ACC112 (cell line): ENCODE data around the gene SPATA13.

Source experiments
- H2AFZ ChIP-seq: fragments of 200-600 bp; sonication (generic); one replicate; pipeline ENCODE4 v1.6.0; 2017; ENCODE audit warnings: antibody characterized with exemption, low read length; ENCODE audit not compliant: unreplicated experiment
- H3K27ac ChIP-seq: fragments of 200-600 bp; sonication (generic); 2 replicates; pipeline ENCODE4 v1.5.1; 2014; ENCODE audit warnings: low read depth, mild to moderate bottlenecking, antibody characterized with exemption, low read length, moderate library complexity
- H3K27me3 ChIP-seq: fragments of 200-600 bp; sonication (generic); 2 replicates; pipeline ENCODE4 v1.6.1; 2014; ENCODE audit warnings: mild to moderate bottlenecking, antibody characterized with exemption, low read length, moderate library complexity, mixed read lengths; ENCODE audit not compliant: insufficient read depth
- H3K36me3 ChIP-seq: fragments of 200-600 bp; sonication (generic); 2 replicates; pipeline ENCODE4 v1.6.1; 2016; ENCODE audit warnings: mild to moderate bottlenecking, antibody characterized with exemption, low read length, moderate library complexity, mixed read lengths; ENCODE audit not compliant: insufficient read depth
- H3K4me1 ChIP-seq: fragments of 200-600 bp; sonication (generic); one replicate; pipeline ENCODE4 v1.6.1; 2016; ENCODE audit warnings: low read length, mixed read lengths; ENCODE audit not compliant: insufficient read depth, unreplicated experiment, control insufficient read depth
- H3K4me3 ChIP-seq: fragments of 200-600 bp; sonication (generic); 2 replicates; pipeline ENCODE4 v1.5.1; 2014; ENCODE audit warnings: mild to moderate bottlenecking, low read depth, low read length
- H3K79me2 ChIP-seq: fragments of 200-600 bp; sonication (generic); one replicate; pipeline ENCODE4 v1.6.0; 2016; ENCODE audit warnings: low read length; ENCODE audit not compliant: control insufficient read depth, unreplicated experiment, insufficient read depth

The SPATA13 gene

GRCh38 chr13:24269821-24270220, 109.3 kb downstream of the SPATA13 start:
- H3K36me3 ChIP-seq, result no peaks in the 10 kb centered on the region
- H3K27me3 ChIP-seq, result no peaks in the 10 kb centered on the region
- H2AFZ ChIP-seq, result no peak overlapping the region
- H3K4me1 ChIP-seq, result peaks cover 24% of the 10 kb centered on the region
- H3K27ac ChIP-seq, result no peak overlapping the region
- H3K4me3 ChIP-seq, result no peak overlapping the region
- H3K79me2 ChIP-seq, result no peaks in the 10 kb centered on the region

GRCh38 chr13:24270639-24271141, 110.2 kb downstream of the SPATA13 start:
- Histone ChIP-seq H2AFZ (peak overlapping the region; percentile 93), H3K4me3 (peak overlapping the region; percentile 79)

GRCh38 chr13:24271231-24271600, 110.7 kb downstream of the SPATA13 start:
- H2AFZ ChIP-seq, result peak overlapping the region; percentile 93
- H3K27me3 ChIP-seq, result no peaks in the 10 kb centered on the region
- H3K27ac ChIP-seq, result peak overlapping the region; percentile 53
- H3K4me3 ChIP-seq, result peak overlapping the region; percentile 79
- H3K79me2 ChIP-seq, result no peaks in the 10 kb centered on the region
- peaks cover 24% of the 10 kb centered on the region for H3K4me1 ChIP-seq
- no peaks in the 10 kb centered on the region for H3K36me3 ChIP-seq

More at GRCh38 chr13:24270639-24271141, 110.2 kb downstream of the SPATA13 start:
- Histone ChIP-seq H3K79me2 (no peaks in the 10 kb centered on the region), H3K27ac (peak overlapping the region; percentile 53), H3K27me3 (no peaks in the 10 kb centered on the region), H3K4me1 (peaks cover 24% of the 10 kb centered on the region), H3K36me3 (no peaks in the 10 kb centered on the region)

GRCh38 chr13:24271601-24272451, 111.3 kb downstream of the SPATA13 start:
- Histone ChIP-seq H3K36me3 (no peaks in the 10 kb centered on the region), H3K4me3 (peak overlapping the region; percentile 79), H2AFZ (peak overlapping the region; percentile 93), H3K27ac (peak overlapping the region; percentile 53), H3K4me1 (peaks cover 24% of the 10 kb centered on the region), H3K79me2 (no peaks in the 10 kb centered on the region), H3K27me3 (no peaks in the 10 kb centered on the region)

- H3K4me3 ChIP-seq, result peak overlapping the region; percentile 79
- no peaks in the 10 kb centered on the region for H3K27me3 ChIP-seq
- H2AFZ ChIP-seq, result peak overlapping the region; percentile 93
- H3K79me2 ChIP-seq, result no peaks in the 10 kb centered on the region
- H3K36me3 ChIP-seq, result no peaks in the 10 kb centered on the region
- peaks cover 22% of the 10 kb centered on the region for H3K4me1 ChIP-seq
- peak overlapping the region; percentile 53 for H3K27ac ChIP-seq
Observed at GRCh38 chr13:24272452-24273161, 112.1 kb downstream of the SPATA13 start.

- H3K79me2 ChIP-seq, result no peaks in the 10 kb centered on the region
- H3K36me3 ChIP-seq, result no peaks in the 10 kb centered on the region
- no peak overlapping the region for H3K4me3 ChIP-seq
- H3K27ac ChIP-seq, result no peak overlapping the region
- no peak overlapping the region for H2AFZ ChIP-seq
- no peaks in the 10 kb centered on the region for H3K27me3 ChIP-seq
- H3K4me1 ChIP-seq, result peaks cover 17% of the 10 kb centered on the region
Observed at GRCh38 chr13:24273926-24274325, 113.4 kb downstream of the SPATA13 start.

- Histone ChIP-seq H3K79me2 (no peaks in the 10 kb centered on the region), H3K27me3 (no peaks in the 10 kb centered on the region), H3K36me3 (no peaks in the 10 kb centered on the region), H2AFZ (no peak overlapping the region), H3K4me3 (no peak overlapping the region), H3K4me1 (peaks cover 17% of the 10 kb centered on the region), H3K27ac (no peak overlapping the region)
Observed at GRCh38 chr13:24274452-24275021, 114.0 kb downstream of the SPATA13 start.

- H3K4me3 ChIP-seq, result no peak overlapping the region
- no peak overlapping the region for H3K27ac ChIP-seq
- no peaks in the 10 kb centered on the region for H3K79me2 ChIP-seq
- no peaks in the 10 kb centered on the region for H3K36me3 ChIP-seq
- peaks cover 15% of the 10 kb centered on the region for H3K4me1 ChIP-seq
- no peak overlapping the region for H2AFZ ChIP-seq
- H3K27me3 ChIP-seq, result no peaks in the 10 kb centered on the region
Observed at GRCh38 chr13:24275041-24275440, 114.5 kb downstream of the SPATA13 start.

- no peaks in the 10 kb centered on the region for H3K79me2 ChIP-seq
- no peak overlapping the region for H3K27ac ChIP-seq
- no peaks in the 10 kb centered on the region for H3K27me3 ChIP-seq
- no peak overlapping the region for H2AFZ ChIP-seq
- H3K4me3 ChIP-seq, result no peak overlapping the region
- H3K4me1 ChIP-seq, result peaks cover 9% of the 10 kb centered on the region
- no peaks in the 10 kb centered on the region for H3K36me3 ChIP-seq
Observed at GRCh38 chr13:24276306-24276705, 115.8 kb downstream of the SPATA13 start.

GRCh38 chr13:24276861-24277260, 116.3 kb downstream of the SPATA13 start:
- no peaks in the 10 kb centered on the region for H3K27me3 ChIP-seq
- H2AFZ ChIP-seq, result no peak overlapping the region
- H3K27ac ChIP-seq, result no peak overlapping the region
- H3K36me3 ChIP-seq, result no peaks in the 10 kb centered on the region
- H3K79me2 ChIP-seq, result no peaks in the 10 kb centered on the region
- peaks cover 9% of the 10 kb centered on the region for H3K4me1 ChIP-seq
- no peak overlapping the region for H3K4me3 ChIP-seq
